OCI-LY1 (cell line): ENCODE measurements around the gene ZNF615.
"Not testable (repeated sequence)": the region's sequence is repeated elsewhere in the genome, so short reads cannot be mapped to it uniquely, and the experiment has no call there.

Experiments
- EZH2 ChIP-seq: fragments of 200-600 bp; sonication (generic), shearing (Covaris generic); IDR thresholded peaks from 2 replicates; pipeline ENCODE4 v1.8.0; 2017; ENCODE audit warnings: borderline replicate concordance, mixed run types, mild to moderate bottlenecking, antibody characterized with exemption, low read length, moderate library complexity, mixed read lengths
- TF ChIP-seq, protein P1 (sequence below): fragments of 200-600 bp; sonication (generic), shearing (Covaris generic); IDR thresholded peaks from 2 replicates; pipeline ENCODE4 v1.5.1; 2017; ENCODE audit warnings: mild to moderate bottlenecking, antibody characterized with exemption, low read length, moderate library complexity, mixed read lengths

- TF ChIP-seq, protein P1, sequence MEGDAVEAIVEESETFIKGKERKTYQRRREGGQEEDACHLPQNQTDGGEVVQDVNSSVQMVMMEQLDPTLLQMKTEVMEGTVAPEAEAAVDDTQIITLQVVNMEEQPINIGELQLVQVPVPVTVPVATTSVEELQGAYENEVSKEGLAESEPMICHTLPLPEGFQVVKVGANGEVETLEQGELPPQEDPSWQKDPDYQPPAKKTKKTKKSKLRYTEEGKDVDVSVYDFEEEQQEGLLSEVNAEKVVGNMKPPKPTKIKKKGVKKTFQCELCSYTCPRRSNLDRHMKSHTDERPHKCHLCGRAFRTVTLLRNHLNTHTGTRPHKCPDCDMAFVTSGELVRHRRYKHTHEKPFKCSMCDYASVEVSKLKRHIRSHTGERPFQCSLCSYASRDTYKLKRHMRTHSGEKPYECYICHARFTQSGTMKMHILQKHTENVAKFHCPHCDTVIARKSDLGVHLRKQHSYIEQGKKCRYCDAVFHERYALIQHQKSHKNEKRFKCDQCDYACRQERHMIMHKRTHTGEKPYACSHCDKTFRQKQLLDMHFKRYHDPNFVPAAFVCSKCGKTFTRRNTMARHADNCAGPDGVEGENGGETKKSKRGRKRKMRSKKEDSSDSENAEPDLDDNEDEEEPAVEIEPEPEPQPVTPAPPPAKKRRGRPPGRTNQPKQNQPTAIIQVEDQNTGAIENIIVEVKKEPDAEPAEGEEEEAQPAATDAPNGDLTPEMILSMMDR = not testable (repeated sequence)
- not testable (repeated sequence) for TF ChIP-seq EZH2
These were observed 18.4 kb upstream of the ZNF615 start for GRCh38 chr19:52026255-52026990.
